HFFc6 (cell line): ENCODE measurements around the gene CTDP1. TPM values are rescaled to one million over a fixed set of nuclear protein-coding genes. Genes with fewer than 3 reads are reported as not detected.

Experiments used
- DNase-seq: peaks from one replicate; pipeline ENCODE4 v3.0.0-alpha.2; 2018
- H3K27ac Mint-ChIP-seq: 2 replicates; pipeline ENCODE4 v1.8.0; 2020; ENCODE audit warnings: mild to moderate bottlenecking, mixed read lengths
- H3K27me3 Mint-ChIP-seq: 2 replicates; pipeline ENCODE4 v1.8.0; 2021; ENCODE audit warnings: mild to moderate bottlenecking, moderate library complexity, mixed read lengths; ENCODE audit not compliant: insufficient read depth
- H3K36me3 Mint-ChIP-seq: 2 replicates; pipeline ENCODE4 v1.8.0; 2021; ENCODE audit warnings: low read depth, mixed read lengths
- H3K4me1 Mint-ChIP-seq: 2 replicates; pipeline ENCODE4 v1.8.0; 2020; ENCODE audit warnings: low read depth, mixed read lengths
- H3K4me3 Mint-ChIP-seq: 2 replicates; pipeline ENCODE4 v1.8.0; 2020; ENCODE audit warnings: mild to moderate bottlenecking, moderate library complexity, mixed read lengths
- H3K9me3 Mint-ChIP-seq: 2 replicates; pipeline ENCODE4 v1.8.0; 2020; ENCODE audit warnings: mild to moderate bottlenecking, mixed read lengths
- total RNA-seq, 6 experiments: library from RNA; stranded (reverse); fragmentation: NEBNext Ultra II Directional; extraction: Animal tissue kit (Norgen Biotek cat#: 25700); gene quantifications; 2 replicates in 1 of 6; 3 replicates in 5 of 6; pipeline ENCODE4 v1.2.3, GENCODE V29; 2021
- TF ChIP-seq, protein P1 (sequence below): fragments of 200-600 bp; sonication (generic); IDR thresholded peaks from 2 replicates; pipeline ENCODE4 v1.5.0; 2021; ENCODE audit warnings: antibody characterized with exemption, mild to moderate bottlenecking

Gene CTDP1
- total RNA-seq, 6 experiments from 2014 or later, result 15.6 to 18.2 (median 16.6) TPM

DNA sequence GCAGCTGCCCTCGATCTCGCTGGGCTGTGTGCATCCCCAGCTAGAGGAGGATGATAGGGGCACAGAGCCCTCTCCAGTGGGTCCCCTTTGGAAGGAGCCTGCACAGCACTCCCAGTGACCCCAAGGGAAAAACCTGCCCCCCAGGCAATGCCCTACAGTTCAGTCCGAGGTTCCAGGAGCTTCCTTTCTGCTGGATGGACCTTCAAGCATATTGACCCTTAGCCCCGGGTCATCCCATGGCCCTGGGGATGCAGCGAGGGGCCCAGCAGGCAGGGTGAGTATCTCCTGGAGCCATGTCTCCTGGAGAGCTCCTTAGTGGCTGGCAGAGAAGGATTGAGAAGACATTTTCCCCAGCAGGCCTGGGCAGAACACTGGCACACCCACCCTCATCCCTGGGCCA, 45.4 kb upstream of the CTDP1 start:
- Mint-ChIP-seq H3K4me3 (no peak overlapping the region), H3K36me3 (peaks cover 6% of the 10 kb centered on the region; the same call in 1 of the 2 replicates), H3K4me1 (no peaks in the 10 kb centered on the region), H3K27ac (no peak overlapping the region), H3K27me3 (peaks cover 12% of the 10 kb centered on the region; the same call in 1 of the 2 replicates), H3K9me3 (peaks cover 15% of the 10 kb centered on the region)
- no peak for DNase-seq
- TF ChIP-seq, protein P1, sequence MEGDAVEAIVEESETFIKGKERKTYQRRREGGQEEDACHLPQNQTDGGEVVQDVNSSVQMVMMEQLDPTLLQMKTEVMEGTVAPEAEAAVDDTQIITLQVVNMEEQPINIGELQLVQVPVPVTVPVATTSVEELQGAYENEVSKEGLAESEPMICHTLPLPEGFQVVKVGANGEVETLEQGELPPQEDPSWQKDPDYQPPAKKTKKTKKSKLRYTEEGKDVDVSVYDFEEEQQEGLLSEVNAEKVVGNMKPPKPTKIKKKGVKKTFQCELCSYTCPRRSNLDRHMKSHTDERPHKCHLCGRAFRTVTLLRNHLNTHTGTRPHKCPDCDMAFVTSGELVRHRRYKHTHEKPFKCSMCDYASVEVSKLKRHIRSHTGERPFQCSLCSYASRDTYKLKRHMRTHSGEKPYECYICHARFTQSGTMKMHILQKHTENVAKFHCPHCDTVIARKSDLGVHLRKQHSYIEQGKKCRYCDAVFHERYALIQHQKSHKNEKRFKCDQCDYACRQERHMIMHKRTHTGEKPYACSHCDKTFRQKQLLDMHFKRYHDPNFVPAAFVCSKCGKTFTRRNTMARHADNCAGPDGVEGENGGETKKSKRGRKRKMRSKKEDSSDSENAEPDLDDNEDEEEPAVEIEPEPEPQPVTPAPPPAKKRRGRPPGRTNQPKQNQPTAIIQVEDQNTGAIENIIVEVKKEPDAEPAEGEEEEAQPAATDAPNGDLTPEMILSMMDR, result no peak

DNA sequence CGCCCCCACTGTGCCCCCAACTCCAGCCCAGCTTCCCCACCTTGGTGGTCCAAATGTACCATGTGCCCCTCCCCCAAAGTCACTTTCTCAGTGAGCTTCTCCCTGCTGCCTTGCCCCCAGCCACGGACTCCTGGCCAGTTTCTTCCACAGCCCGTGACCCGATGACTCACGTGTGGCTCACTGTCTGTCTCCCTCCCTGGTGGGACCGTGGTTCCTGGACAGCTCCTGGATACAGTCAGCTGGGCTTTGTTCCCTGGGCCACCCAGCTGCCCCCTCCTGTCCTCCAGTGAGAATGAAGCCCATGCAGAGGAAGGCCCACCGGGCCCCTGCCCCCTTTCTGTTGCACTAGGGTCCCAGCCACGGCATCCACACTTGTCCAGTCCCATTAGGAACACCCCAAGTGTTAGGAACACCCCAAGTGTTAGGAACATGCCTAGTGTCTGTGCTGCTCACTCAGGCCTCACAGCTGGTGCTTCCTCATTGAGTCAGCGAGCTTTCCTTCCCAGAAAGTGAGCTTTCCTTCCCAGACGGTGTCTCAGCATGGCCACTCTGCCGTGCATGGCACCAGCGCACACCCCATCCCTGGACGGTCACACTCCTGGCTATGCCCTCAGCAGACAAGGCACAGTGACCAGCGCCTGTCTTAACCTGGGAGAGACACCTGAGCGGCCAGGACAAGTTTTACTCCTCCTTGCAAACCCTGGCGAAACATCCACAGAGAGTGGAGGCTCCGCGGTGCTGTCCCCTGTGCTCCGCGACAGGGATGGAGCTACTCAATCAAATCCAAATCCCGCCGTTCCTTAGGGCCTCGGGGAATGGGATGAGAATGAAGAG, 44.8 kb upstream of the CTDP1 start:
- no peak overlapping the region for H3K4me3 Mint-ChIP-seq
- peaks cover 15% of the 10 kb centered on the region for H3K9me3 Mint-ChIP-seq
- no peak overlapping the region for H3K27ac Mint-ChIP-seq
- H3K27me3 Mint-ChIP-seq, result peaks cover 11% of the 10 kb centered on the region
- TF ChIP-seq, protein P1, result no peak
- no peaks in the 10 kb centered on the region for H3K4me1 Mint-ChIP-seq
- no peak for DNase-seq
- H3K36me3 Mint-ChIP-seq, result peaks cover 6% of the 10 kb centered on the region; the same call in 1 of the 2 replicates

DNA sequence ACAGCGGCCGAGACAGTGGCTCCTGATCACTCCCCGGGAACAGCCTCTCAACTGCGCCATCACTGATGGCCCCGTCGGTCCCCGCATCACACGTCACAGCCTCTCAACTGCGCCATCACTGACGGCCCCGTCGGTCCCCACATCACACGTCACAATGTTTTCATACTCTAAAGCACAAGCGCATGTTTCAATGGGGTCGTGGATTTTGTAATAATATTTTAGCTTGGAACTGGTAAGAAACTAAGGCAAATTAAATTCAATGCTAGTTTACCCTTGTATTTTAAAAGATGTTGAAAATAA, 44.2 kb upstream of the CTDP1 start:
- Mint-ChIP-seq H3K27me3 (peaks cover 7% of the 10 kb centered on the region), H3K27ac (no peak overlapping the region)

DNA sequence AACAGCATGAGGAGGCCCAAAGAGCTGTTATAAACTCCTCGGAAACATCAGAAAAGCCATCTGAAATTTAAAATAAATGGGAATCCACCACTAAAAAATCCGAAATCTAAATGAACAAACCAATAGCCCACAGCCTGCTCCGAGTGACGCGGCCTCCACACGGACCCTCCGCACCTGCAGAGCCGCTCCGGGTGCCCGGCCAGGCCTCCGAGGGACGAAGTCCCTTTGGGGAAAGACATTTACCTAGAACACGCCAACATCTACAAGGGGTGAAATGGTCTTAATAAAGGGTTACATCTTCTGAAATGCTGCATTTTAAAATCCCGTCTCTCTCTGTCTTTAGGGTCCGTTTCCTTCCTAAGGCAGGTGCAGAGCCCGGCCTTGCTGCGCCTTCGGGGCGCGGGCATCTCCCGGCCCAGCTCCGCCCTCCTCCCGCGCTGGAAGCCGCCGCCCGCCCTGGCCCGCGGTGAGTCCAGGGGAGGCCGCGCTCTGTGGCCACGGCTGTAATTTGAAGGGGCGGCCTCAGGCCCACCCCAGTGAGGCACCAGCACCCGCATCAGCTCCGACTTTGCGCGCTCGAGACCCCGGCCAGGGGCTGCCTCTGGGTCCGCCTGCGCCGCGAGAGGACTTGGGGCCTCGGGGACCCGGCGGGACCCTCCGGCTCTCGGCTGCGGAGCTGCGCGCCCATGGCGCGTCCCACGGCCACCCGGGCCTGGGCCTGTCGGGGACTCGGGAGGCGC, 42.3 kb upstream of the CTDP1 start:
- Mint-ChIP-seq H3K36me3 (peaks cover 6% of the 10 kb centered on the region; the same call in 1 of the 2 replicates), H3K27me3 (peaks cover 10% of the 10 kb centered on the region), H3K4me1 (no peaks in the 10 kb centered on the region), H3K9me3 (peaks cover 15% of the 10 kb centered on the region), H3K4me3 (no peak overlapping the region), H3K27ac (no peak overlapping the region)
- TF ChIP-seq, protein P1, result no peak
- no peak for DNase-seq

More for the DNA sequence above, 44.2 kb upstream of the CTDP1 start:
- no peaks in the 10 kb centered on the region for H3K4me1 Mint-ChIP-seq
- TF ChIP-seq, protein P1, result no peak
- peaks cover 6% of the 10 kb centered on the region; the same call in 1 of the 2 replicates for H3K36me3 Mint-ChIP-seq
- no peak overlapping the region for H3K4me3 Mint-ChIP-seq
- H3K9me3 Mint-ChIP-seq, result peaks cover 15% of the 10 kb centered on the region
- DNase-seq, result no peak

DNA sequence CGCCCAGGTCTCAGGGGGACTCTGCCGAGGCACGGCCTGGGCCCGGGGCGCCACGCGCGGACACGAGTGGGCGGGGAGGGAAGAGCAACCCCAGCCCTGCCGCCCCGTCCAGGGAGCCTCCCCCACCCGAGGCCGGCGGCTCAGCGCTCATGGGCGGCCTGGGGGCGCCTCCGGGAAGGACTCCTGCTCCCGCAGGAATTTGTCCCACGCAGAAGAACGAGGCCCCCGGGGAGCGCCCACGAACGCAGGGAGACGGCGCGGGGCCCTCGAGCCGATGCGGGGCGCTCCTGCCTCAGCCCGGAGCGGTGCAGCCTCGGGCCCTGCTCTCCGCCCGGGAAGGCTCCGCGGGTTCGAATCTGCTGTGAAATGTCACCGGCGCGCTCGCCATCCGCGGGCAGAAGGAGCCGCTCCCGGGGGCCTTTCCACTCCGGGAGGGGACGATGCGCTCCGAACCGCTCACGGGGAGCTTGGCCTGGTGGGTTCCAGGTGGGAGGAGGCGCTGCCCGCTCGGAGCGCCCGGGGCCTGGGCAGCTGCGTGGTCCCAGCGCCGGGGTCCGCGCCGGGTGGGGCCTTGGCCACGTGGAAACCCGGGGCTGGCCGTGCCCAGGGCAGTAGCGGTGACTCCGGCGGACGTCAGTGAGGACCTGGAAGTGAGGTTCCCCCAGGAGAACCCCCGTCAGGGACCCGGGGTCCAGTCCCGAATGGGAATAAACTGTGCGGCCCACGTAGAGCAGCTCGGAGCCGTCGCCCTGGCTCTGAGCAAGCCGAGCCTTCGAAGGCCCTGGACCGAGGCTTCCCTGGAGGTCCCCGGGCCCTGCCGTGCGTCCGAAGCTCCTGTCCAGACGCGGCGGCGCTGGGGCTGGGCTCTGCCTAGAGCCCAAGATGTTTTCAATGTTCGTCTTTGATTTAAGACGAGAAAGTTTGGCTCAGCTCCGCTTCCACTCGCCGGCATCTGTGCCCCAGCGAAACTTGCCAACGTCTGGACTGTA, 41.4 kb upstream of the CTDP1 start:
- TF ChIP-seq, protein P1, result no peak
- Mint-ChIP-seq H3K4me1 (no peaks in the 10 kb centered on the region), H3K27ac (no peak overlapping the region), H3K9me3 (peaks cover 13% of the 10 kb centered on the region), H3K27me3 (peaks cover 12% of the 10 kb centered on the region), H3K36me3 (peaks cover 6% of the 10 kb centered on the region; the same call in 1 of the 2 replicates), H3K4me3 (no peak overlapping the region)
- DNase-seq, result no peak
